ENCODE results near the gene FMO2. TPM values are rescaled to one million over a fixed set of nuclear protein-coding genes. Genes with fewer than 3 reads are reported as not detected.

The FMO2 gene
- total RNA-seq, 1 donor, result 2.9 TPM

- Histone ChIP-seq H3K36me3 (ENCODE audit: insufficient read depth, low read length) (no peaks in the 10 kb centered on the region), H4K20me1 (ENCODE audit: insufficient read depth, low read length) (no peaks in the 10 kb centered on the region), H3K4me1 (ENCODE audit: insufficient read depth, low read length) (no peaks in the 10 kb centered on the region), H2AFZ (ENCODE audit: low read length) (no peak overlapping the region), H3K27ac (ENCODE audit: low read depth, low read length) (no peak overlapping the region), H3K79me2 (ENCODE audit: insufficient read depth, low read length) (no peaks in the 10 kb centered on the region), H3K4me3 (ENCODE audit: insufficient read depth, low read length) (no peak overlapping the region), H3K9me3 (ENCODE audit: low read depth, low read length) (no peaks in the 10 kb centered on the region), H3K27me3 (ENCODE audit: insufficient read depth, low read length) (no peaks in the 10 kb centered on the region), H3K4me2 (ENCODE audit: insufficient read depth, low read length) (no peak overlapping the region)
- no peak for TF ChIP-seq CTCF (IDR thresholded peaks at IDR 0.05; ENCODE audit: extremely low read depth, low read depth, low read length)
- DNase-seq (ENCODE audit: insufficient read length, low spot score, missing footprints), result peak; percentile 37
Measured at GRCh38 chr1:171160639-171161354, 24.3 kb upstream of the FMO2 start.

- no peak overlapping the region for H3K4me3 ChIP-seq (ENCODE audit: insufficient read depth, low read length)
- TF ChIP-seq CTCF (IDR thresholded peaks at IDR 0.05; ENCODE audit: extremely low read depth, low read depth, low read length), result no peak
- H3K27me3 ChIP-seq (ENCODE audit: insufficient read depth, low read length), result no peaks in the 10 kb centered on the region
- DNase-seq (ENCODE audit: insufficient read length, low spot score, missing footprints), result no peak
- no peaks in the 10 kb centered on the region for H3K4me1 ChIP-seq (ENCODE audit: insufficient read depth, low read length)
- no peak overlapping the region for H2AFZ ChIP-seq (ENCODE audit: low read length)
- no peaks in the 10 kb centered on the region for H3K79me2 ChIP-seq (ENCODE audit: insufficient read depth, low read length)
- H3K4me2 ChIP-seq (ENCODE audit: insufficient read depth, low read length), result no peak overlapping the region
- H3K27ac ChIP-seq (ENCODE audit: low read depth, low read length), result no peak overlapping the region
- no peaks in the 10 kb centered on the region for H4K20me1 ChIP-seq (ENCODE audit: insufficient read depth, low read length)
- H3K36me3 ChIP-seq (ENCODE audit: insufficient read depth, low read length), result no peaks in the 10 kb centered on the region
- H3K9me3 ChIP-seq (ENCODE audit: low read depth, low read length), result no peaks in the 10 kb centered on the region
Measured at GRCh38 chr1:171161431-171161830, 23.7 kb upstream of the FMO2 start.

- no peaks in the 10 kb centered on the region for H3K9me3 ChIP-seq (ENCODE audit: low read depth, low read length)
- no peak overlapping the region for H3K27ac ChIP-seq (ENCODE audit: low read depth, low read length)
- no peak overlapping the region for H3K4me3 ChIP-seq (ENCODE audit: insufficient read depth, low read length)
- no peaks in the 10 kb centered on the region for H3K79me2 ChIP-seq (ENCODE audit: insufficient read depth, low read length)
- no peak overlapping the region for H3K4me2 ChIP-seq (ENCODE audit: insufficient read depth, low read length)
- no peak for DNase-seq (ENCODE audit: insufficient read length, low spot score, missing footprints)
- H4K20me1 ChIP-seq (ENCODE audit: insufficient read depth, low read length), result no peaks in the 10 kb centered on the region
- H3K4me1 ChIP-seq (ENCODE audit: insufficient read depth, low read length), result no peaks in the 10 kb centered on the region
- no peak overlapping the region for H2AFZ ChIP-seq (ENCODE audit: low read length)
- no peaks in the 10 kb centered on the region for H3K36me3 ChIP-seq (ENCODE audit: insufficient read depth, low read length)
- no peaks in the 10 kb centered on the region for H3K27me3 ChIP-seq (ENCODE audit: insufficient read depth, low read length)
- no peak for TF ChIP-seq CTCF (IDR thresholded peaks at IDR 0.05; ENCODE audit: extremely low read depth, low read depth, low read length)
Measured at GRCh38 chr1:171166361-171166760, 18.7 kb upstream of the FMO2 start.

- H3K27ac ChIP-seq (ENCODE audit: low read depth, low read length), result no peak overlapping the region
- no peak for TF ChIP-seq CTCF (IDR thresholded peaks at IDR 0.05; ENCODE audit: extremely low read depth, low read depth, low read length)
Measured at GRCh38 chr1:171167785-171168184, 17.3 kb upstream of the FMO2 start.

More at GRCh38 chr1:171167785-171168184, 17.3 kb upstream of the FMO2 start:
- H4K20me1 ChIP-seq (ENCODE audit: insufficient read depth, low read length), result no peaks in the 10 kb centered on the region
- H3K4me3 ChIP-seq (ENCODE audit: insufficient read depth, low read length), result no peak overlapping the region
- no peaks in the 10 kb centered on the region for H3K27me3 ChIP-seq (ENCODE audit: insufficient read depth, low read length)
- H2AFZ ChIP-seq (ENCODE audit: low read length), result no peak overlapping the region
- no peaks in the 10 kb centered on the region for H3K79me2 ChIP-seq (ENCODE audit: insufficient read depth, low read length)
- no peaks in the 10 kb centered on the region for H3K9me3 ChIP-seq (ENCODE audit: low read depth, low read length)
- no peak overlapping the region for H3K4me2 ChIP-seq (ENCODE audit: insufficient read depth, low read length)
- H3K4me1 ChIP-seq (ENCODE audit: insufficient read depth, low read length), result no peaks in the 10 kb centered on the region
- DNase-seq (ENCODE audit: insufficient read length, low spot score, missing footprints), result no peak
- no peaks in the 10 kb centered on the region for H3K36me3 ChIP-seq (ENCODE audit: insufficient read depth, low read length)

Measured in osteoblast (primary cell).